NCI-H69 (cell line): ENCODE data around the gene SARDH.

Experiments used
- DNase-seq: peaks from one replicate; lab custom pipeline; 2025; lab: John Stamatoyannopoulos, UW

SARDH gene, protein sequence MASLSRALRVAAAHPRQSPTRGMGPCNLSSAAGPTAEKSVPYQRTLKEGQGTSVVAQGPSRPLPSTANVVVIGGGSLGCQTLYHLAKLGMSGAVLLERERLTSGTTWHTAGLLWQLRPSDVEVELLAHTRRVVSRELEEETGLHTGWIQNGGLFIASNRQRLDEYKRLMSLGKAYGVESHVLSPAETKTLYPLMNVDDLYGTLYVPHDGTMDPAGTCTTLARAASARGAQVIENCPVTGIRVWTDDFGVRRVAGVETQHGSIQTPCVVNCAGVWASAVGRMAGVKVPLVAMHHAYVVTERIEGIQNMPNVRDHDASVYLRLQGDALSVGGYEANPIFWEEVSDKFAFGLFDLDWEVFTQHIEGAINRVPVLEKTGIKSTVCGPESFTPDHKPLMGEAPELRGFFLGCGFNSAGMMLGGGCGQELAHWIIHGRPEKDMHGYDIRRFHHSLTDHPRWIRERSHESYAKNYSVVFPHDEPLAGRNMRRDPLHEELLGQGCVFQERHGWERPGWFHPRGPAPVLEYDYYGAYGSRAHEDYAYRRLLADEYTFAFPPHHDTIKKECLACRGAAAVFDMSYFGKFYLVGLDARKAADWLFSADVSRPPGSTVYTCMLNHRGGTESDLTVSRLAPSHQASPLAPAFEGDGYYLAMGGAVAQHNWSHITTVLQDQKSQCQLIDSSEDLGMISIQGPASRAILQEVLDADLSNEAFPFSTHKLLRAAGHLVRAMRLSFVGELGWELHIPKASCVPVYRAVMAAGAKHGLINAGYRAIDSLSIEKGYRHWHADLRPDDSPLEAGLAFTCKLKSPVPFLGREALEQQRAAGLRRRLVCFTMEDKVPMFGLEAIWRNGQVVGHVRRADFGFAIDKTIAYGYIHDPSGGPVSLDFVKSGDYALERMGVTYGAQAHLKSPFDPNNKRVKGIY

DNA sequence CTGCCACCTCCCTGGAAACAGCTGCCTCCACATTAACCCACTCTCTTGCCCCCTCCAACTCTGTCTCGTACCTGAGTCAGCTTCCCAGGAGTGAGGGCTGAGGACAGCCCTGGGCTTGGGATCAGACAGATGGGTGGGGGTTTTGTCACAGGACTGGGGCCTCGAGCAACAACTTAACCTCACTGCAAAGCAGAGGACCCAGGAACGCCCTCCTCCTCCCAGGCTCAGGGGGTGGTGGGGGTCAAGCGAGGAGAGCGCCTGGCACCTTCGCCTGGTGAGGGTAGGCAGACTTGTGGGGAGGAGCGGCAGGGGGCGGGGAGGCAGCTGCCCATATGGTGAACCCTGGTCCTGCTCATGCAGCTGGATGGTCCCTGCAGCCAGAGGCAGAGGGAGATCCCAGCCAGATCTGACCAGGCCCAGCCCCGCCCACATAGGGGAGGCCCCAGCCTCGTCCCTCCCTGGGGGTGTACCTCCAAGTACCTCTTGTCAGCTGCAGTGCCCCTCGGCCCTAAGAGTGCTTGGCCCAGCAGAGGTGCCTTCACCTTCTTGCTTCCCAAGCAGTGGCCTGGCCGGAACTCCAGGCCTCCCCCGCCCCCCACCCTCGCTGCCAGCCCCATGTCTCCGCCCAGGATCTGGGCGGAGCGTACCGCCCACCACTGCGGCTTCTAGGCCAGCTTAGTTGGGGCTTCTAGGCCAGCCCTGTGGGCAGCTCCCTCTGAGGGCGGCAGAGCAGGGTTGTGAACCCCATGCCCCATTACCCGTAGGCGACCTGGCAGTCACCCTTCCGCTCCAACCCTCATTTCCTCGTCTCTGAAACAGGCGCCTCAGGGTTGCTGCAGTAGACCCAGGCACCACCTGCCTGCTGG, at the start of gene SARDH:
Gene SARDH, minus strand, starts transcription at position 579 of the 866 bp plus-strand sequence. CDS start 4,179 bp downstream, outside the sequence.
- DNase-seq = peak; percentile 97

DNA sequence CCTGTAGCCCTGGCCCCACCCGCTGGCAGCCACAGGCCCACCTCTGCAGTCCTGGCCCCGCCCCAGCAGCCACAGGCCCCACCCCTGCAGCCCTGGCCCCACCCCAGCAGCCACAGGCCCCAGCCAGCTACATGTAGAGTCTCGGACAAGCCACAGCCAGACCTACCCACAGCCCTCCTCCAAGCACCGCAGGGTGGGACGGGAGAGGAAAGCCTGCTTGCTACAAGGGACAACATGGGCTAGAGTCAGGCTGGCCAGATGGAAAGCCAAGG, 49.5 kb upstream of the SARDH start:
- no peak for DNase-seq

DNA sequence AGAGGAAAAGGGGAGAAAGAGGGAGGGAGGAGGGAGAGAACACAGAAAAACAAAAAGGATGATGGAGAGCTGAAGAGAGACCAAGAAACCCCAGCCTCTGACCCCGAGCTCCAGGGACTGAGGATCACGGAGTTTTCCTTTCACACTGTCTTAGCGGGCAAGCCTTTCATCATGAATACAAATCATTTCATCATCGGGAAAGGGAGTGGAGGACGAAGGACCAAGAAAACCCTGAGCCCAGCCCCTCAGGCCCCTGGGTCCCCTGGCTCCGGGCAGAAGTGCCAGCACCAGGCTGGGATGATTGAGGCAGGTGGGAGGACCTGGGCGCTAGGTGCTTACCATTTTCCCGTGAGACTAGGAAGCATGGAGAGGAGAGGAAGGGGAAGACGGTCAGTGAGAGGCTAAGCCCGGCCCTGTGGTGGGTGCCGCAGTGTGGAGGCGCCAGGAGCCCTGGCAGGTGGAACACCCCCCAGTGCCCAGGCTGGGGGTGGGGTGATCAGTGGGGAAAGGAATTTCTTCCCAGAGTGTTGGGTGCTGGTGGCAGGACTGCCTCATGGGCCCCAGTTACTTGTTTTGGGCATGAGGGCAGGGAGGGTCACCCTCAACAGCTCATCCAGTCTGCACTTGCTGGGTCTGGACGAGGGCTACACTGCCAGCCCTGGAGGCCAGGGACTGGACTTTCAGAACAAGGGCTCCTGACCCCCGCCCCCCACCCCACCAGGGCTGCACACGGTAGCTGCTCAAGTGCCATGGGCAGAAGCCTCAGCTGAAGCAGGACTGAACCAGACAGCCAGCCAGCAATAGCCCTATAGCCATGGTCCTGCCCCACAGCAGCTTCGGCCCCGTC, 49.0 kb upstream of the SARDH start:
- no peak for DNase-seq

DNA sequence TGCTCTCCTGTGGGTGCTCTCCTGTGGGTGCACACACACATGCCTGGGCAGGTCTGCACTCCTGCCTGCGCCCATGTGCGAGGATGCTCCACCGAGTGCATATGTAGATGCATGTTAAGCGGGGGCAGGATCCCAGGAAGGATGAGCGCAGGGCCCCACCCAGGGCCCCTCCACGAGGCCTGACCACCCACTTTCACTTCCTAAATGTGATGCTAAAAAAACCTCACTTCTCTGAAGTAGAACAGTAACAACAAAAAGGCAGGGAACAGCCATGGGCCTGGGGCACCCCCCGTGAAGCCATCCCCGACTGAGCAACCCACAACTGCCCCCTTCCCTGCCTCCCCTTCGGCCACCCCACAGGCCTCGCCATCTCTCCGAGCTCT, 48.2 kb upstream of the SARDH start:
- DNase-seq = no peak

DNA sequence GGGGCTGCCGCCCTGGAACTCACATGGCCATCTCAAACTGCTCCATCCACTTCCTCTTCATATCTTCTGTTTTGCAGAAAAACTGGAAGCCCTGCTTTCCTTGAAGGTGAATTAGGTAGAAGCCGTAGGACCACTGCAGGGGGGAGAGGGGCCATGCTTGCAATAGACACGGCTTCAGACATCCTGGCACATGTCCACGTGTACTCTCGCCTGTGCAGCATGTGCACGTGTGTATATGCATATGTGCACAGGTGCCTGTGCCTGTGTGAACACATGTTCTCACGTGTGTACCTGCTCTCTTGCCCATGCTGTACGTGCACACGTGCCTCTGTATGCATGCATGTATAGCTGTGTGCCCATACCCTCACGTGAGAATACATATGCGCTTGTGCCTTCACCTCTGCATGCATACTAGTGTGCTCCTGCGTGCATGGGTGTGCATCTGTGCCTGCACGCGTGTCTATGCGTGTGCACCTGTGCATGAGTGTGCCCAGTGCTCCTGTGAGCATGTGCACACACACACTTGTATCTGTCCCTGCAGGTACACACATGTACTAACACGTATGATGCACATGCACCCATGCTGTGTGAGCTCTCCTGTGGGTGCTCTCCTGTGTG, 47.7 kb upstream of the SARDH start:
- DNase-seq = no peak

DNA sequence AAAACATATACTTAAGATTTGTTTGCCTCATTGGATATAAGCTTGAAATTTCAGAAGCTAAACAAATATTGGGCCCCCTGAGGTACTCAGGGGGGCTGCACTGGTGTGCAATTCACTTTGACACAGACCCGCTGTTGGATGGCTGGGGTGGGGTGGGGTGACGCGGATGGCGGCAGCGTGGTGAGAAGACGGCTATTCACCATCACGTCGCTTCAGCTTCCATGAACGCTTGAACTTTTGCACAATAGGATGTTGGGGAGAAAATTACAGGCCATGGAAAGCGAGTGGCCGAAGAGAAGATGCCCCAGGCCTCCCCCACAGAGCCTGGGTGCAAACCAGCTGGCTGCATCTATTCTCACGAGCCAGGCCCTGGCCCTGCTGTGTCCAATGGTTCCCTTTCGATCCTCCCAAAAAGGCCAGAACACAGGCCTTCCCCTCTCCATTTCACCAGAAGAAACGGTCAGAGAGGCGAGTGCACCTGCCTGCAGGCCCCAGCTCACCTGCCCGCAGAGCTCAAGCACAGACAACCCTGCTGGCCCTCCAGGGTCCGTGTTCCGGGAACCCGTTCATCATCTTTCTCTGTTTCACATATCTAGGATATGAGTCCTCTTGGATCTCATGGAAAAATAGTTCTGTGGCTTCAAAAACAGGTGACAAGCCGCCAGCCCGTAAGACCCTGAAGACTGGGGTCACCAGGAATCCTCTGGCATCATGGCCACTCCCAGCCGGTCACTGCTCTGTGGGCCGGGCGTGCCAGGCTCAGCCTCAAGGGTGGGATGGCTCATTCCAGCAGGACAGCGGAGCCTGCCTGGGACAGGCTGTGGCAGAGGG, 46.8 kb upstream of the SARDH start:
- no peak for DNase-seq

DNA sequence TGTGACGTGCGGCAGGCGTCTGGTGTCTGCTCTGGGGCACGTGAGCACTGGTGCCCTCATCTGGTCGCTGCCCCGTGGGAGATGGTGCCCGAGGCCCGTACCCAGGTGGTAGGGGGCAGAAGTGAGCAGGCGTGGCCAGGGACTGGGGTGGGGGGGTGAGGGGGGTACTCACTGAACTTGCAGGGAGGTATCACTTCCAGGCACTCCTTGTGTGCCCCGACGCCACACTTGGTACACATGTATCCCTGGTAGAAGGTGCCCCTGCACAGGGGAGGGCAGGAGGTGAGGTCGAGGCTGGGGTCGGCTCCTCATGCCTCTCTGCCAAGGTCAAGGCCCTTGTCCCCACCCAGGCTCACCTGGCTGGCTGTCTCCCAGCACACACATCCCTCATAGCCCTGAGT, 45.2 kb upstream of the SARDH start:
- DNase-seq = no peak

DNA sequence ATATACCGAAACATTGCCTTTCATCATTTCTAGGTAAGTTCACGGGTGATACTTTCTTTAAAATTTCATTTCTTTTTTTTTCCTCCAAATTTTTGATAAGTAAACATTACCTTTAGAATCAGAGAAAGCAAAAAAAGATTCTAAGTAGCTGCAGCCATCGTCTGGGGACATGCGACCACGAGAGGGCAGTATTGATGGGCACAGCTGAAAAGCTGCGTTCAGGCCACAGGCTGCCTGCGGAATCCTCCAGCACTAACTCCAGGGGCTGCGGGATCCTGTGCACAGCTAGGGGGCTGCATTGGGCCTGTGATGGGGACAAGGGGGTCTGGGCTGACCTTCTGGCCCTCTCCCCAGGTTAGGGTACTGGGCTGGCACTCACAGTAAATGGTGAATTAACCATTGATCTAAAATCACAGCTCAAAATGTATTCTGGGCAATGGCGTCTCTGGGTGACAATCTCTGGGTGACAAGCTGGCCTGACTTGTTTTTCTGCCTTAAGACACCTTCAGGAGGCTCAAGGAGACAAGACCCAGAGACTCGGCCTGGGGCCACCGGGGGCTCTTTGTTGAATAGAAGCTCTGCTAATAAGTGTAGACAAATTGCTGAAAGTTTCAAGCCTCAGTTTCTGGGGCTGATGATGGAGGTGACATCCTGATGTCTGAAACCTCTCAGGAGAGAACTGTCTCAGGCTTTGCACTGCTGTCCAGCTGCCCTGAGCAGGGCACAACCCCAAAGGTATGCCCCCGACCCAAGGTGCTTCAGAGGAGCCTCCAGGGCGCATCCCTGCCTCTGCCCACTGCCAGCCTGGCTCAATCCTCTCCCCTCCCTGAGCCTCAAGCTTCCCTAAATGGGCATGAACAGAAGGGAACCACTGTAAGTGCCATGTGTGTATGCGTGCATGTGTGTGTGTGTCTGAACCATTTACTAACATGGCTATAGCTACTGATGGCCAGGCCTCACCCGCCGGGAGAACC, 44.3 kb upstream of the SARDH start:
- DNase-seq = peak; percentile 53

DNA sequence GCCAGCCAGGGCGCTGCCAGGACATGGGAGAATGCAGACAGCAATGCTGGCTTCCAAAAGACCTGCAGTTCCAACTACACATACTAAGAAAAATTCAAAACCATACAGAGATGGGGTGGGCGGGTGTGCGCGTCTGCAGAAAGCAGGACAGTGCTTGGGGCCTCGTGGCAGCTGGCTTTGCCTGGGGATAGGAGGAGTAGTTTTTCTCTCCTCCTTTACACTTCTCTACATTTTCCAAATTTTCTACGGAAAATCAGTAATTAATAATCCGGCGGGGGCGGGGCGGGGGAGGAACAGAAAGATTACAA, 43.6 kb upstream of the SARDH start:
- no peak for DNase-seq

DNA sequence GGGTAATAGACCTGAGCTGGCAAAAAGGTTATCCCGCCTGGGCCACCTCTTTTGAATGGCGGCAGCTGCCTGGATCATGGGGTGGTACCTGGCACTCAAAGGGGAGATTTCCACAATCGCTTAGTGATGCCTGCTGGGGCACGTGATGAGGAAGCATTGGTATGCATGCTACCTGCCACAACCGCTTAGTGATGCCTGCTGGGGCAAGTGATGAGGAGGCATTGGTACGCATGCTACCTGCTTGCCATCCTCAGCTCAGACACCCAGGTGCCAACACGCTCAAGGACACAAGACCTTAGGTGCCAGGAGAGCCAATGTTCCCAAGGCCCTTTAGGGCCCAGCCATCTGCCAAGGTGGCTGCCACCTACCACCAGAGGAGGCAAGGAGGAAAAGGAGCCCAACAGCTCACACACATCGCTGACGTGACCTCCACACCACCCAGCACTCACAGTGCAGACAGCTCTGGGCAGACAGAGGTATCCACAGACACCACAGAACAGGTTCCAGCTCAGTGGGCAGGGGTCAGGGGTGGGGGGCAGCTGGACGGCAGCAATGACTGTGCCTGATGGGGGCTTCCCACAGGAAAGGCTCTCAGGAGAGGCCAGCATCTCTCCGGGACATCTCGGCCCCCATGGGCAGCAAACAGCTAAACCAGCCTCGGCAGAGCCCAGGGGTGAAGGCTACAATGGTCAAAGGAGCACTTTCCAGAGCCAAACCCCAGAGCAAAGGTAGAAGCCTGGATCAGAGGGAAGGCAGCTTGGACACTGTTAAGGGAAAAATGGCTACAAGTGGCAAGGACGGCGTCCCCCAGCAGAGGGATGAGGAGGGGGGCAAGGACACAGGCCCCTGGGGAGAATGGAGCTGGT, 43.0 kb upstream of the SARDH start:
- no peak for DNase-seq

DNA sequence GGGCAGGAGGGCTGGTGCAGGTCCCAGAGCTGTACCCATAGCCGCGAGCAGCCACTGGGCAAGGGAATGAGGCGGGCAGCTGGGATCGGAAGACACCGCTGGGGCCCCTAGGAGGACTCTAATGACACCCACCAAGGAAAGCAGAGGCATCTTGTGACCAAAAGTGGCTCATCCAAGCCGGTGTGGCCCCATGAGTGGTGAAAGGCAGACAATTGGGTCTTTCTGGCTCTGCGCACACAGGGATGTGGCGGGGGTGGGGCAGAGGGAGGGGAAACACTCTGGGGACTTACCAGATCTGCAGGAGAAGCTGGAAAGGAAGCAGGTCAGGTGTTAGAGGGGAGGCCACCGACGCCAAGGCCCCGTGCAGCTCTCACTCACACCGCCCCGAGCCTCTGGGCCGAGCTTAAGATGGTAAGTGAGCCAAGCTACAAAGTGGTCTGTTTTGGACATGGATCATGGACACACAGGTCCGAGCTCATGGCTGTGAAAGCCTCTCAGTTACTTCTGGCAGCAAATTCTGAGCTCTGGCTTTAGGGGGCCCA, 42.3 kb upstream of the SARDH start:
- DNase-seq = no peak

DNA sequence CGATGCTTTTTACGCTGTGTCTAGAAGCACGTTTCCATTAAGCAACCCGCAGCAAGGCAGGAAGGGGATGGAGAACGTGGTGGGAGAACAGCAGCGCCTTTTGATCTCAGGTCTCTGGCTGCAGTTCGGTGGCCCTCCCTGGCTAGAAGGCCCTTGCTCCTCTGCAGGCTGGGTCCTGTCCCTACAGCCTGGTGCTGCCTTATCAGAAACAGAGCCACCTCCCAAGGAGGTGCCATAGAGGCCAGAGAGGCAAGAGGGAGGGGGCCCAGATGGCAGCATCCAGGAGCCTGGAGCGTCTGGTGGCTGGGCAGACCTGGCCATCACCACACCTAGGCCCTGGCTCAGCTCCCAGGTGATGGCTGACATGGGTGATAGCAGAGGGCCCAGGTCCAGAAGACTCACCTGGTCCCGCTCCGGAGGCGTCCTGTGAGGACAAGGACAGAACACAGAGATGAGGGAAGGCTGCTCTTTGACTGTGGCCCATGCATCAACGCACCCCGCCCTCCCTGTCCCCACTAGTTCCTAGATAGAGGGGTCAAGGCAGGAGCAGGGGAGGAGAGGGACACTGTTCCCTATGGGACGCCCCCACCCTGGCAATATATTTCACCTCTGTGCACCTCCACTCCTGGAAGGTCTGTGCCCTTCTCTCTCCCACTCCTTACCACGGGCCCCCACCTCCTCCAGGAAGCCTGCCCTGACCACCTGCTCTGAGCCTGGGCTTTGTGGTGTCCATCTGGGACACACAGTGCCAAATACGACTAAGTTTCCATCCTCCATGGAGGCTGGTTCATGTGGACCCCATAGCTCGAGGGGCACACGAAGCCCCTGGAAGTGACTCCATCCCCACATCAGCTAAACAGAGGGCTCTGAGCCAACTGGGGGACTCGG, 41.6 kb upstream of the SARDH start:
- no peak for DNase-seq

DNA sequence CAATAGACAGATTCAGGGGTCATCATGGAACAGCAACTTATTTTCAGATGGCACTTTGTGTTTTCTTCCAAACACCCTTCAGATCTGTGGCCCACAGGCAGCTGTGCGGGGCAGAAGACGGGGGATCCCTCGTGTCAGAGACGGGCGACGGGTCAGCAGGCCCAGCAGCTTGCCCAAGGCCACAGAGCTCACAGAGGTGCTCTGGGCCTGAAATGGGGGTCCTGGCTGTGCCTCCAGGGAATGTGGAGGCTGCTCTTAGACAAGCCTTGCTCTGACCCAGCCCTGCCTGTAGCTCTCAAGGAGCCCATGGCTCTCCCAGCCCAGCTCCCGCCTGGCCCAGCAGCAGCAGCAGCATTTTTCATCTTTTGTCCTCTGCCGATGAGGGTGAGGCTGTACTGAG, 40.9 kb upstream of the SARDH start:
- no peak for DNase-seq

DNA sequence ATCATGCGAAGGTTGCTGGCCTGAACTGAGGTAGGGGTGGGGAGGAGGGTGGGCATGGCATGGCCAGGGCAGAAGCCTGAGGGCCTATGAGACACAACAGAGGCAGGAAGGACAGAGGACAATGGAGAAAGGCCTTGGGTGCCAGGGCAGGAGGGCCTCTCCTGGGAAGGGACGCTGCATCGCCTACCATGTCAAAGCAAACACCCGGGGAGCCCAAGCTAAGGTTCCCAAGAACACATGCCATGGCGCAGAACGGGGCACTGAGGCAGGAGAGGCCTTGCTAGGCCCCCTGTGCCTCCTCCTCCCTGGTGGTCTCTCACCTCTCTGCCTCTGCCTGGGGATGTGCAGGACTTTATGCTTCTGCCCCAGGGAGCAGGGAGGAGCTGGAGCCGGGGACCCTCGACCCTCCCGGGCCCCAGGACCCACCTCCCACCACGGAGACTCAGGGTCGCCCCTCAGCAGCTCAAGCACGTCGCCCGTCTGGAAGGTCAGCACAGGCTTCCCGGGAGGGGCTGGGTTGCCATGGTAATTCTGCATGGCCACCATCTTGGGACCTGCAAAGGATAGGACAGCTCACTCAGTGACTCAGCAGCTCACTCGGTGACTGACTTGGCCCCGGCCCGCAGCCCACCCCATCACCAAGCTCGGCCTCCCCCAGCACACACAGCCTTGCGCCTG, 40.3 kb upstream of the SARDH start:
- no peak for DNase-seq

DNA sequence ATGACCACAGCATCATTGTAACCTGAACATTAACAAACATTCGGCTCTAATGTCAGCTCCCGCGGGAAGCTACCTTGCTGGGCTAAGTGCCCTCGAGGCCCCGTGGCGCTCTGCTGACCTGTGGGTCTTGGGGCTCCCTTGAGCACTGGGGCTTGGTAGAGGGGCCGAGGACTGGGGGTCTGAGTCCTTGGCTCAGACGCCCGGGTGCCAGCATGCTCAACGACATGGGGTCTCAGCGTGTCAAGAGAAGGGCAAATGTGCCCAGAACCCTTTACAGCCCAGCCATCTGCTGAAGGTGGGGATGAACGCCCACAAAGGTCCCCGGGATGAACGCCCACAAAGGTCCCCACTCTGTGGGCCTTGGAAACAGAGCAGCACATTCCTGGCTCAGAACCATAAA, 39.7 kb upstream of the SARDH start:
- DNase-seq = no peak
